ENCODE measurements around the gene TRIM38.
"Not testable (repeated sequence)": the region's sequence is repeated elsewhere in the genome, so short reads cannot be mapped to it uniquely, and the experiment has no call there.

The TRIM38 gene

DNA sequence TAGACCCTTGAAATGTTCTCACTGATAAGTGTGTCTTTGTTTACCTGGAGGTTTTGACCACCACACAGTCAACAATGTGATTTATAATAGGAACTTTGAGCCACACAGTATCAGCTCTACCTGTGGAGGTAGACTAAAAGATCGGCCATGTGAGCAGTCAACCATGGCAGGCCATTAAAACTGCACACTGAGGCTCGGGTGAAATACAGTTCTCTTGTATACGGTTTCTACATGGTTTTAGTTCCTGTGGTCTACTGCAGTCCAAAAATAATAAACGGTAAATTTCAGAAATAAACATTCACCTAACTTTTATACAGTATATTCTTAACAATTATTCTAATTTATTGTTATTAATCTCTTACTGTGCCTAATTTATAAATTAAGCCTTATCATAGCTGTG lies 47.2 kb downstream of the TRIM38 start (continued):
- TF ChIP-seq CTCF (tag by site-specific recombination; IDR thresholded peaks at IDR 0.05): no peak
- no peak for TF ChIP-seq ZNF571 (tag by site-specific recombination; IDR thresholded peaks at IDR 0.05)
- TF ChIP-seq GLI4 (tag by site-specific recombination; IDR thresholded peaks at IDR 0.05): no peak
- TF ChIP-seq ZNF23 (tag by site-specific recombination; IDR thresholded peaks at IDR 0.05; ENCODE audit: borderline replicate concordance): no peak
- TF ChIP-seq ZNF830 (tag by site-specific recombination; IDR thresholded peaks at IDR 0.05; ENCODE audit: low read depth): no peak
- TF ChIP-seq ZSCAN30 (tag by site-specific recombination; IDR thresholded peaks at IDR 0.05): no peak
- no peak for TF ChIP-seq ZNF426 (tag by site-specific recombination; IDR thresholded peaks at IDR 0.05)
- TF ChIP-seq ZXDB (tag by site-specific recombination; IDR thresholded peaks at IDR 0.05): no peak
- TF ChIP-seq ZBTB7A (tag by site-specific recombination; IDR thresholded peaks at IDR 0.05; ENCODE audit: low read depth): no peak
- TF ChIP-seq ZNF18 (tag by site-specific recombination; IDR thresholded peaks at IDR 0.05): no peak
- no peak for TF ChIP-seq ZNF146 (tag by site-specific recombination; IDR thresholded peaks at IDR 0.05)

DNA sequence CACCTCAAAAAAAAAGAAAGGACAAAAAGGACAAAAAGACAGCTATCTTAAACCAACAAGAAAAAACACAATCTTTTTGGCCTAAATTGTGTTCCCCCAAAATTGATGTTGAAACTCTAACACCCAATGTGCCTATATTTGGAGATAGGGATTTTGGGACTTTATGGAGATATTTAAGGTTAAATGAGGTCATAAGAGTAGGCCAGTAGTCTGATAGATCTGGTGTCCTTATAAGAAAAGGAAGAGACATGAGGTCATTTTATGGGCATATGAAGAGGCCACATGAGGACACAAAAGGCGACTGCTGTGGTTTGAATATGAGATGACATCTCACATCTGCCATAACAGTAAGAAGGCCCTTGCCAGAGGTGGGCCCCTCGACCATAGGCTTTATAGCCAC lies 49.5 kb downstream of the TRIM38 start:
- H3K36me3 ChIP-seq (ENCODE audit: control insufficient read depth in 2 of 2, insufficient read depth in 1 of 2, low read length in 2 of 2): no peaks in the 10 kb centered on the region
- ChIA-PET CTCF (interaction anchor here (0.6 to 17.8 kb wide), 5 partner anchors 8 to 156 kb away, joined by 3 to 198 read pairs (median 12); a partner anchor contains a TSS), POLR2A (interaction anchor here (2.9 kb wide), 1 partner anchor 9 kb away, joined by 26 read pairs; a partner anchor contains a TSS)
- H3K9me3 ChIP-seq (ENCODE audit: control insufficient read depth, insufficient read depth, low read depth, low read length): no peaks in the 10 kb centered on the region
- H3K27ac ChIP-seq (ENCODE audit: extremely low read depth, low read depth, low read length): no peak overlapping the region
- no peak overlapping the region for H3K4me3 ChIP-seq (ENCODE audit: low read depth, low read length)
- TF ChIP-seq, protein P1, sequence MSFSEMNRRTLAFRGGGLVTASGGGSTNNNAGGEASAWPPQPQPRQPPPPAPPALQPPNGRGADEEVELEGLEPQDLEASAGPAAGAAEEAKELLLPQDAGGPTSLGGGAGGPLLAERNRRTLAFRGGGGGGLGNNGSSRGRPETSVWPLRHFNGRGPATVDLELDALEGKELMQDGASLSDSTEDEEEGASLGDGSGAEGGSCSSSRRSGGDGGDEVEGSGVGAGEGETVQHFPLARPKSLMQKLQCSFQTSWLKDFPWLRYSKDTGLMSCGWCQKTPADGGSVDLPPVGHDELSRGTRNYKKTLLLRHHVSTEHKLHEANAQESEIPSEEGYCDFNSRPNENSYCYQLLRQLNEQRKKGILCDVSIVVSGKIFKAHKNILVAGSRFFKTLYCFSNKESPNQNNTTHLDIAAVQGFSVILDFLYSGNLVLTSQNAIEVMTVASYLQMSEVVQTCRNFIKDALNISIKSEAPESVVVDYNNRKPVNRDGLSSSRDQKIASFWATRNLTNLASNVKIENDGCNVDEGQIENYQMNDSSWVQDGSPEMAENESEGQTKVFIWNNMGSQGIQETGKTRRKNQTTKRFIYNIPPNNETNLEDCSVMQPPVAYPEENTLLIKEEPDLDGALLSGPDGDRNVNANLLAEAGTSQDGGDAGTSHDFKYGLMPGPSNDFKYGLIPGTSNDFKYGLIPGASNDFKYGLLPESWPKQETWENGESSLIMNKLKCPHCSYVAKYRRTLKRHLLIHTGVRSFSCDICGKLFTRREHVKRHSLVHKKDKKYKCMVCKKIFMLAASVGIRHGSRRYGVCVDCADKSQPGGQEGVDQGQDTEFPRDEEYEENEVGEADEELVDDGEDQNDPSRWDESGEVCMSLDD (tag by site-specific recombination; IDR thresholded peaks at IDR 0.05): no peak
- peak; percentile 58 for TF ChIP-seq ATF2 (tag by site-specific recombination; IDR thresholded peaks at IDR 0.05; ENCODE audit: low read depth)
- H3K4me1 ChIP-seq (ENCODE audit: control insufficient read depth, insufficient read depth, low read length): 0 out of 2 replicates have a peak, but pooled peaks cover 4% of the 10 kb centered on the region

- POLR2A ChIA-PET; H3K9me3 ChIP-seq (ENCODE audit: control insufficient read depth, insufficient read depth, low read depth, low read length); H3K27ac ChIP-seq (ENCODE audit: extremely low read depth, low read depth, low read length); H3K4me3 ChIP-seq (ENCODE audit: low read depth, low read length); H3K36me3 ChIP-seq (ENCODE audit: control insufficient read depth in 2 of 2, insufficient read depth in 1 of 2, low read length in 2 of 2); H3K4me1 ChIP-seq (ENCODE audit: control insufficient read depth, insufficient read depth, low read length): not testable (repeated sequence)
- CTCF ChIA-PET: interaction anchor here (0.6 to 17.8 kb wide), 4 partner anchors 10 to 952 kb away, joined by 3 to 198 read pairs (median 3); no protein-coding TSS in a partner anchor
These were observed 51.8 kb downstream of the TRIM38 start for GRCh38 chr6:26014386-26014785.
